ENCODE data around the gene GSTA5. TPM values are rescaled to one million over a fixed set of nuclear protein-coding genes. Genes with fewer than 3 reads are reported as not detected.
"Not testable (repeated sequence)": the region's sequence is repeated elsewhere in the genome, so short reads cannot be mapped to it uniquely, and the experiment has no call there.

GSTA5 gene
- polyA plus RNA-seq, 2 of the 4 experiments (the other 2 are of a cell fraction): not detected

DNA sequence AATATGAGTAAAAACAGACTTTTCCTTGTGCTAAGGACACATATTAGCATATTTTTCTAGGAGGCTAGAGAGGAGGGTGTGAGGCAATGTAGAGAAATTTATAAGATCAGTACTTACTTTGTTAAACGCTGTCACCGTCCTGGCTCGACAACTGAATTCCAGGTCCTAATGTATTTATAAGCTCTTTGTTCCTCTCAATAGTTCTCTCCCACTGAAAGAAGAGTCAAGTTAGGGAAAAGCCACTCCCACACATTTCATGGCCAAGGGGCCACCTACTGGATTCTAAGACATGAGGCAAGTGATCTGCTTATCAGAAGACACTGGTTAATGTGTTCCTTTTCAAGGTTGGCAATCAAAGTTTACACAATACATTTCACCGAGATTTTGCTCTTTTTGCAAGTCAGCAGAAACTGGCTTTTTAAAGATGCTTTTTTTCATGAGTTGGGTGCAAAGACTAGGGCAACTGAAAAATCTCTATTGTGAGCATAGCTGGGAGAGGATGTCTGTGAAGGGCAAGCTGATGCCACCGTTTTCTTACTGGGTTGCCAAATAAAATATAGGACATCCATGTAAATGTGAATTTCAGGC, 36.9 kb downstream of the GSTA5 start, which contains the start of gene GSTA1:
GSTA1 (minus strand) TSS at position 149 of the 588 bp plus-strand sequence. CDS start 4,549 bp downstream, outside the sequence.
- H3K4me3 ChIP-seq; H3K27ac ChIP-seq; H3K4me1 ChIP-seq; H3K4me2 ChIP-seq; DNase-seq (ENCODE audit: low read depth in 1 of 2, low spot score in 1 of 2); POLR2A ChIA-PET; FAIRE-seq; H3K9me3 ChIP-seq: not testable (repeated sequence)
- WGBS (ENCODE audit: missing lambda C conversion rate): 47% methylated on average over 5 of the region's 5 CpGs
- ATAC-seq: 0 out of 6 replicates have a peak, but pooled peaks of 1 of the 2 experiments have one; percentile 28
- TF ChIP-seq MAFK (IDR thresholded peaks at IDR 0.05; ENCODE audit: partially characterized antibody): peak; percentile 43
- CTCF ChIA-PET: interaction anchor here (1.4 kb wide), 1 partner anchor 12 kb away, joined by 3 read pairs; no protein-coding TSS in a partner anchor

DNA sequence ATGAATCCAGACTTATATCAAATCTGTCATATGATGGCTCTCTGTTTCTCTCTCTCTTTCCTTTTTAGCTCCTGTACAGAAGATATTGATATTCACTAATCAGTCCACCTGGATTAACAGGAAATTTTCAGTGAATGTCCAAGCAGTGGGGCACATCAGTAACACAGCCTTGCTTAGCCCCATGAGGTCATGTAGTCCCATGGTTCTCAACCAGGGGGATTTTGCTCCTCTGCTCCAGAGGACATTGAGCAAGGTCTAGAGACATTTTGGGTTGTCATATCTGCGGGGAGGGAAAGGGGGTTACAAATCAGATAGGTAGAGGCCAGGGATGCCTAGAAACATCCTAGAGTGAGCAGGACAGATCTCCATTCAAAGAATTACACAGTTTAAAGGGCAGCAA, 37.8 kb downstream of the GSTA5 start:
- no peak for FAIRE-seq
- CTCF ChIA-PET: no interaction called here
- no peak for DNase-seq (ENCODE audit: low read depth in 1 of 2, low spot score in 1 of 2)
- no peaks in the 10 kb centered on the region for H3K9me3 ChIP-seq
- no peak for TF ChIP-seq HEYL (CRISPR knock-in tag; IDR thresholded peaks at IDR 0.05)
- TF ChIP-seq SREBF2 (IDR thresholded peaks at IDR 0.05): no peak
- no peak for TF ChIP-seq ESRRA (IDR thresholded peaks at IDR 0.05; ENCODE audit: borderline replicate concordance, low read length)
- no peak for TF ChIP-seq RAD21 (conservative IDR thresholded peaks at IDR 0.05 in 1 of 2, IDR thresholded peaks at IDR 0.05 in 1 of 2)
- TF ChIP-seq, protein P1, sequence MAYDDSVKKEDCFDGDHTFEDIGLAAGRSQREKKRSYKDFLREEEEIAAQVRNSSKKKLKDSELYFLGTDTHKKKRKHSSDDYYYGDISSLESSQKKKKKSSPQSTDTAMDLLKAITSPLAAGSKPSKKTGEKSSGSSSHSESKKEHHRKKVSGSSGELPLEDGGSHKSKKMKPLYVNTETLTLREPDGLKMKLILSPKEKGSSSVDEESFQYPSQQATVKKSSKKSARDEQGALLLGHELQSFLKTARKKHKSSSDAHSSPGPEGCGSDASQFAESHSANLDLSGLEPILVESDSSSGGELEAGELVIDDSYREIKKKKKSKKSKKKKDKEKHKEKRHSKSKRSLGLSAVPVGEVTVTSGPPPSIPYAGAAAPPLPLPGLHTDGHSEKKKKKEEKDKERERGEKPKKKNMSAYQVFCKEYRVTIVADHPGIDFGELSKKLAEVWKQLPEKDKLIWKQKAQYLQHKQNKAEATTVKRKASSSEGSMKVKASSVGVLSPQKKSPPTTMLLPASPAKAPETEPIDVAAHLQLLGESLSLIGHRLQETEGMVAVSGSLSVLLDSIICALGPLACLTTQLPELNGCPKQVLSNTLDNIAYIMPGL (CRISPR knock-in tag; IDR thresholded peaks at IDR 0.05; ENCODE audit: borderline replicate concordance): no peak
- TF ChIP-seq, protein P2, sequence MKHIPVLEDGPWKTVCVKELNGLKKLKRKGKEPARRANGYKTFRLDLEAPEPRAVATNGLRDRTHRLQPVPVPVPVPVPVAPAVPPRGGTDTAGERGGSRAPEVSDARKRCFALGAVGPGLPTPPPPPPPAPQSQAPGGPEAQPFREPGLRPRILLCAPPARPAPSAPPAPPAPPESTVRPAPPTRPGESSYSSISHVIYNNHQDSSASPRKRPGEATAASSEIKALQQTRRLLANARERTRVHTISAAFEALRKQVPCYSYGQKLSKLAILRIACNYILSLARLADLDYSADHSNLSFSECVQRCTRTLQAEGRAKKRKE (CRISPR knock-in tag; IDR thresholded peaks at IDR 0.05; ENCODE audit: low read depth): no peak
- TF ChIP-seq RCOR1 (IDR thresholded peaks at IDR 0.05; ENCODE audit: low read depth, low read length): no peak
- POLR2A ChIA-PET: no interaction called here
- no peak overlapping the region for H3K27ac ChIP-seq
- no peak overlapping the region for H3K4me2 ChIP-seq
- H3K4me3 ChIP-seq: no peak overlapping the region
- no peak for ATAC-seq
- H3K4me1 ChIP-seq: no peaks in the 10 kb centered on the region
- 67% methylated on average over 1 of the region's 1 CpG for WGBS (ENCODE audit: missing lambda C conversion rate)

DNA sequence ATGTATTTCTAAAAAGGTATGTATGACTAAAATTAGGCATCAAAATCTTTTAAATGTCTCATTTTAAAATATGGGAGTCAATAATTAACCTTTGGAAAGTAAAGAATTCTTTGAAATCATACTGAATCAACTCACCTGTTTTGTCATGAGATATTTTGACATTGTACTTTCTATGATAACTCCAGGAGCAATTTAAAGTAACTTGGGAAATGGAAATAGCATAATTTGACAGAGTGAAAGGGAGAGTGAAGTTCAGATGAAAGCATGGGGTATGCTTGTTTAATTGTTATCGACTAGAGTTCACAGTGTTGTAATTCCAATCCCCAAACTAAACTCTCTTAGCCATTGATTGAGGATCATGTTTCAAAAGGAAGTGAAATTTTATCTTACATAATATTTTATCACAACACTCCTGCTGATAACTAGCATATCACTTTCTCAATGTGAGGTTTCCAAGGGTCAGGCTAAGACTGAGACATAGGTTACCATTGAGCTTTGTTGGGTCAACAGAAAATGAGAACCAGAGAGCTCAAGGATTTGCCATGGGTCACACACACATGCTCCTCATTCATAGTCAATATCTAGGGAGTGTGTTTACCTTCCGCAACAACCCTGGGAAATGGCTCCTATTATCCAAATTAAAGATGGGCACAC, 39.3 kb downstream of the GSTA5 start:
- H3K27ac ChIP-seq: no peak overlapping the region
- H3K9me3 ChIP-seq: no peaks in the 10 kb centered on the region
- no peak overlapping the region for H3K4me3 ChIP-seq
- H3K4me2 ChIP-seq: no peak overlapping the region
- DNase-seq (ENCODE audit: low read depth in 1 of 2, low spot score in 1 of 2) (no peak), FAIRE-seq (no peak), ATAC-seq (no peak)
- TF ChIP-seq HEYL (CRISPR knock-in tag; IDR thresholded peaks at IDR 0.05) (no peak), ZFP36 (IDR thresholded peaks at IDR 0.05; ENCODE audit: borderline replicate concordance, partially characterized antibody) (no peak), RARB (CRISPR knock-in tag; IDR thresholded peaks at IDR 0.05) (no peak), JUNB (IDR thresholded peaks at IDR 0.05) (no peak), PHF8 (IDR thresholded peaks at IDR 0.05; ENCODE audit: borderline replicate concordance, low read depth) (no peak), HOXA7 (CRISPR knock-in tag; IDR thresholded peaks at IDR 0.05) (no peak), ZC3H11A (IDR thresholded peaks at IDR 0.05) (no peak), HOXB5 (CRISPR knock-in tag; IDR thresholded peaks at IDR 0.05) (no peak), NR3C1 (IDR thresholded peaks at IDR 0.05) (no peak), POLR2AphosphoS2 (conservative IDR thresholded peaks at IDR 0.05; ENCODE audit: low read length) (no peak)
- TF ChIP-seq, protein P3, sequence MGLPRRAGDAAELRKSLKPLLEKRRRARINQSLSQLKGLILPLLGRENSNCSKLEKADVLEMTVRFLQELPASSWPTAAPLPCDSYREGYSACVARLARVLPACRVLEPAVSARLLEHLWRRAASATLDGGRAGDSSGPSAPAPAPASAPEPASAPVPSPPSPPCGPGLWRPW (IDR thresholded peaks at IDR 0.05): no peak
- TF ChIP-seq, protein P4, sequence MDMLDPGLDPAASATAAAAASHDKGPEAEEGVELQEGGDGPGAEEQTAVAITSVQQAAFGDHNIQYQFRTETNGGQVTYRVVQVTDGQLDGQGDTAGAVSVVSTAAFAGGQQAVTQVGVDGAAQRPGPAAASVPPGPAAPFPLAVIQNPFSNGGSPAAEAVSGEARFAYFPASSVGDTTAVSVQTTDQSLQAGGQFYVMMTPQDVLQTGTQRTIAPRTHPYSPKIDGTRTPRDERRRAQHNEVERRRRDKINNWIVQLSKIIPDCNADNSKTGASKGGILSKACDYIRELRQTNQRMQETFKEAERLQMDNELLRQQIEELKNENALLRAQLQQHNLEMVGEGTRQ (IDR thresholded peaks at IDR 0.05): no peak
- TF ChIP-seq, protein P5, sequence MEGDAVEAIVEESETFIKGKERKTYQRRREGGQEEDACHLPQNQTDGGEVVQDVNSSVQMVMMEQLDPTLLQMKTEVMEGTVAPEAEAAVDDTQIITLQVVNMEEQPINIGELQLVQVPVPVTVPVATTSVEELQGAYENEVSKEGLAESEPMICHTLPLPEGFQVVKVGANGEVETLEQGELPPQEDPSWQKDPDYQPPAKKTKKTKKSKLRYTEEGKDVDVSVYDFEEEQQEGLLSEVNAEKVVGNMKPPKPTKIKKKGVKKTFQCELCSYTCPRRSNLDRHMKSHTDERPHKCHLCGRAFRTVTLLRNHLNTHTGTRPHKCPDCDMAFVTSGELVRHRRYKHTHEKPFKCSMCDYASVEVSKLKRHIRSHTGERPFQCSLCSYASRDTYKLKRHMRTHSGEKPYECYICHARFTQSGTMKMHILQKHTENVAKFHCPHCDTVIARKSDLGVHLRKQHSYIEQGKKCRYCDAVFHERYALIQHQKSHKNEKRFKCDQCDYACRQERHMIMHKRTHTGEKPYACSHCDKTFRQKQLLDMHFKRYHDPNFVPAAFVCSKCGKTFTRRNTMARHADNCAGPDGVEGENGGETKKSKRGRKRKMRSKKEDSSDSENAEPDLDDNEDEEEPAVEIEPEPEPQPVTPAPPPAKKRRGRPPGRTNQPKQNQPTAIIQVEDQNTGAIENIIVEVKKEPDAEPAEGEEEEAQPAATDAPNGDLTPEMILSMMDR (IDR thresholded peaks at IDR 0.05): no peak
- TF ChIP-seq, protein P6, sequence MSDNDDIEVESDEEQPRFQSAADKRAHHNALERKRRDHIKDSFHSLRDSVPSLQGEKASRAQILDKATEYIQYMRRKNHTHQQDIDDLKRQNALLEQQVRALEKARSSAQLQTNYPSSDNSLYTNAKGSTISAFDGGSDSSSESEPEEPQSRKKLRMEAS (IDR thresholded peaks at IDR 0.05): no peak
- no peaks in the 10 kb centered on the region for H3K4me1 ChIP-seq
- 56% methylated on average over 2 of the region's 2 CpGs for WGBS (ENCODE audit: missing lambda C conversion rate)
- ChIA-PET POLR2A (no interaction called here), CTCF (no interaction called here)

DNA sequence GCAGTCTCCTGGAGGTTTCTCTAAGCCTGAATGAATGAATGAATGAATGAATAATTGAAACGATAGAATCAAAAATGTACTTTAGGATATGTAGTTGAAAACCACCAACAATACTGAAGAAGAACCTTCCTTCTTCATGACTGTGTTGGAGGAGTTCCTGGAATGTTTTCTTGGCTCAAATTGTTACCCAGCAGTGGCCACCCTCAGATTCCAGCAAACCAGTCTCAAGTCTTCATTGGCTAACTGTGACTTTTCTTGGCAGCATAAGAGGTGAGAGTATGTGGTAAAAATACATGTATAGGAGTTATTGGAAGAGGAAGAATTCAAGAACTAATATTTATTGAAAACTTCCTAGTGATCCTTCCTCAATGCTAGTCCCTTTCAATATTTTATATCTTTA, 41.3 kb downstream of the GSTA5 start:
- H3K27ac ChIP-seq; H3K4me1 ChIP-seq; H3K4me2 ChIP-seq; POLR2A ChIA-PET; H3K4me3 ChIP-seq; CTCF ChIA-PET; FAIRE-seq; H3K9me3 ChIP-seq; DNase-seq (ENCODE audit: low read depth in 1 of 2, low spot score in 1 of 2); ATAC-seq: not testable (repeated sequence)
- 7% methylated on average over 1 of the region's 1 CpG for WGBS (ENCODE audit: missing lambda C conversion rate)
